Neural crest cell (in vitro differentiated cells): ENCODE results near the gene TTC7B. TPM values are rescaled to one million over a fixed set of nuclear protein-coding genes. Genes with fewer than 3 reads are reported as not detected.
"Not testable (repeated sequence)": the region's sequence is repeated elsewhere in the genome, so short reads cannot be mapped to it uniquely, and the experiment has no call there.

ENCODE experiments used
- DNase-seq: peaks from one replicate; pipeline ENCODE4 v3.0.0; 2021; ENCODE audit warnings: low read depth, mixed read lengths, low spot score
- H3K27ac Mint-ChIP-seq: one replicate; pipeline ENCODE4 v1.8.0; 2021; ENCODE audit warnings: mild to moderate bottlenecking, mixed read lengths; ENCODE audit not compliant: unreplicated experiment
- H3K27me3 Mint-ChIP-seq: 2 replicates; pipeline ENCODE4 v1.8.0; 2021; ENCODE audit warnings: low read depth, mild to moderate bottlenecking, mixed read lengths
- H3K36me3 Mint-ChIP-seq: 2 replicates; pipeline ENCODE4 v1.8.0; 2021; ENCODE audit warnings: low read depth, mild to moderate bottlenecking, mixed read lengths
- H3K4me1 Mint-ChIP-seq: 2 replicates; pipeline ENCODE4 v1.8.0; 2021; ENCODE audit warnings: mixed read lengths
- H3K4me3 Mint-ChIP-seq: one replicate; pipeline ENCODE4 v1.8.0; 2021; ENCODE audit warnings: mild to moderate bottlenecking, mixed read lengths
- H3K9me3 Mint-ChIP-seq: 2 replicates; pipeline ENCODE4 v1.8.0; 2021; ENCODE audit warnings: mixed read lengths
- total RNA-seq: library from RNA; stranded (reverse); gene quantifications from 2 replicates; pipeline ENCODE4 v1.2.1, GENCODE V29; 2021
- TF ChIP-seq, protein P1 (sequence below): fragments of 200-600 bp; sonication (generic); conservative IDR thresholded peaks from 2 replicates; pipeline ENCODE4 v1.5.0; 2021; ENCODE audit warnings: antibody characterized with exemption, mild to moderate bottlenecking

TTC7B gene
- total RNA-seq, 1 donor from 2014 or later = 56.4 TPM

DNA sequence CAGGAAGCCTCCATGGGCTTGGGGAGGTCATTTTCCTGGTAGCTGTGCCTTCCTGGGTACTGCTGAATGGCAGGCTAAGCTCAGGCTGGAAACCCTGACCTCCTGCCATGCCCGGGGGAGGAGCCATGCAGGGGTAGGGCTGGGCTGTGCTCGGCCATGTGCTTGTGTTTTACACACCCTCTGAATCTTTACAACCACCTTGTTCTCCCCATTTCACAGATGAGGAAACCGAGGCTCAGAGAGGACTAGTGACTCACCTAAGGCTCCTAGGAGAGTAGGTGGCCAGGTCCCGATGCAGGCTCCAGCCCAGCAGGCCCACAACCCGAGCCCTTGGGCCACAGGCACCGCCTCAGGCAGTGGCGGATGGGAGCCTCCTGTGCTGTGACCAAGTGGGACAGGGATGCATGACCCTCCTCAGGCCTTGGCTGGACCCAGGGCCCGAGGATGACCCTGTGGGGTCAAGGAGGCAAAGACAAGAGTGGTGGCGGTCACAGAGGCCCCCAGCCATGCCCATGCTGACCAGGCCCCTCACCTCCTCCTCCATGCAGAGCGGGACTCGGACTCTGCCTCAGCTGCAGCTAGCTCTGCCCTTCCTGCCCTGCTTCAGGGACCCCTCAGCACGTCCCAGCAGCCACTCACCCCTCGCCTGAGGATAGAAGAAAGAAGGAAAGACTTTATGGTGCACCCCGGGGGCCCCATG is 283.3 kb downstream of the TTC7B start:
- no peaks in the 10 kb centered on the region for H3K9me3 Mint-ChIP-seq
- peaks cover 15% of the 10 kb centered on the region for H3K4me1 Mint-ChIP-seq
- H3K27me3 Mint-ChIP-seq = peaks cover 2% of the 10 kb centered on the region
- no peak overlapping the region for H3K4me3 Mint-ChIP-seq
- H3K27ac Mint-ChIP-seq = peak overlapping the region; percentile 94
- TF ChIP-seq, protein P1, sequence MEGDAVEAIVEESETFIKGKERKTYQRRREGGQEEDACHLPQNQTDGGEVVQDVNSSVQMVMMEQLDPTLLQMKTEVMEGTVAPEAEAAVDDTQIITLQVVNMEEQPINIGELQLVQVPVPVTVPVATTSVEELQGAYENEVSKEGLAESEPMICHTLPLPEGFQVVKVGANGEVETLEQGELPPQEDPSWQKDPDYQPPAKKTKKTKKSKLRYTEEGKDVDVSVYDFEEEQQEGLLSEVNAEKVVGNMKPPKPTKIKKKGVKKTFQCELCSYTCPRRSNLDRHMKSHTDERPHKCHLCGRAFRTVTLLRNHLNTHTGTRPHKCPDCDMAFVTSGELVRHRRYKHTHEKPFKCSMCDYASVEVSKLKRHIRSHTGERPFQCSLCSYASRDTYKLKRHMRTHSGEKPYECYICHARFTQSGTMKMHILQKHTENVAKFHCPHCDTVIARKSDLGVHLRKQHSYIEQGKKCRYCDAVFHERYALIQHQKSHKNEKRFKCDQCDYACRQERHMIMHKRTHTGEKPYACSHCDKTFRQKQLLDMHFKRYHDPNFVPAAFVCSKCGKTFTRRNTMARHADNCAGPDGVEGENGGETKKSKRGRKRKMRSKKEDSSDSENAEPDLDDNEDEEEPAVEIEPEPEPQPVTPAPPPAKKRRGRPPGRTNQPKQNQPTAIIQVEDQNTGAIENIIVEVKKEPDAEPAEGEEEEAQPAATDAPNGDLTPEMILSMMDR = no peak
- no peak for DNase-seq
- H3K36me3 Mint-ChIP-seq = peaks cover 10% of the 10 kb centered on the region

DNA sequence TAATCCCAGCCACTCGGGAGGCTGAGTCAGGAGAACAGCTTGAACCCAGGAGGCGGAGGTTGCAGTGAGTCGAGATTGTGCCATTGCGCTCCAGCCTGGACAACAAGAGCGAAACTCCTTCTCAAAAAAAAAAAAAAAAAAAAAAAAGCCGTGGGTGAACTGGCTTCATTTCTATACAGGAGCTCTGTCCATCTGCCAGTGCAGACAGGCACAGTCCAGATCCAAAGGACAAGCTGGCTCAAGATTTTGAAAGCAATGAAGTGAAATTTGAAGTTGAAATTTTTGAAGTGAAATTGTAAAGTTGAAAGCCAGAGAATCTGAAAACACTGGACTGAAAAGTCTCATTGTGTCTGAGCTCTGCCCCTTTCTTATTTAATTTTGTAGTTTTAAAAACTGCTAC is 284.7 kb downstream of the TTC7B start:
- Mint-ChIP-seq H3K4me1 (peaks cover 11% of the 10 kb centered on the region), H3K4me3 (no peak overlapping the region), H3K36me3 (peaks cover 15% of the 10 kb centered on the region), H3K27ac (no peak overlapping the region), H3K9me3 (peaks cover 2% of the 10 kb centered on the region), H3K27me3 (peaks cover 2% of the 10 kb centered on the region)
- TF ChIP-seq, protein P1 = no peak
- DNase-seq = no peak

- TF ChIP-seq, protein P1 = no peak
- no peak overlapping the region for H3K27ac Mint-ChIP-seq
- no peak overlapping the region for H3K4me3 Mint-ChIP-seq
- peaks cover 2% of the 10 kb centered on the region for H3K27me3 Mint-ChIP-seq
- no peak for DNase-seq
- H3K4me1 Mint-ChIP-seq = peaks cover 5% of the 10 kb centered on the region
- H3K9me3 Mint-ChIP-seq = peaks cover 2% of the 10 kb centered on the region
- H3K36me3 Mint-ChIP-seq = peaks cover 15% of the 10 kb centered on the region
These were observed 285.7 kb downstream of the TTC7B start for GRCh38 chr14:90530523-90530922.

DNA sequence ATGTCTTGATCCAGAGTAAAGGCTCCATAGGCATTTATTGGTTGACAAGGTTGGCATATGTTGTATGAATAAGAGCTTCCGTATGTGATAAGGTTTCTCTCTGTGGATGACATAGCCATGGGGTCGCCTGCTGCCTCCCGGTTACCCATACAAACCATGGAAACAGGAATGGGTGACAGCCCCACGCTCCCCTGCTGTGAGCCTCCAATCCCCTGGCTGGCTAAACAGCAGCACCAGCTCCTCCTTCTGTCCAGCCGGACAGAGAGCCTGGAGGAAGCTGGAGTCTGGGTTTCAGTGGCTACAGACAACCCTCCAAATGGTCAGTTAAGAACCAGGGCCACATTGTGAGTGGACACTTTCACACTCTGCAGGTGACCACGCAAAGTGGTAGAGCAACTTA is 288.3 kb downstream of the TTC7B start:
- H3K36me3 Mint-ChIP-seq = peaks cover 15% of the 10 kb centered on the region
- TF ChIP-seq, protein P1 = no peak
- DNase-seq = no peak
- no peaks in the 10 kb centered on the region for H3K4me1 Mint-ChIP-seq
- peaks cover 2% of the 10 kb centered on the region for H3K27me3 Mint-ChIP-seq
- no peak overlapping the region for H3K4me3 Mint-ChIP-seq
- H3K9me3 Mint-ChIP-seq = peaks cover 2% of the 10 kb centered on the region
- no peak overlapping the region for H3K27ac Mint-ChIP-seq

GRCh38 chr14:90526536-90526935 is 289.7 kb downstream of the TTC7B start:
- peaks cover 15% of the 10 kb centered on the region for H3K36me3 Mint-ChIP-seq
- H3K9me3 Mint-ChIP-seq, H3K27ac Mint-ChIP-seq, DNase-seq, H3K4me3 Mint-ChIP-seq, H3K27me3 Mint-ChIP-seq, H3K4me1 Mint-ChIP-seq: not testable (repeated sequence)

DNA sequence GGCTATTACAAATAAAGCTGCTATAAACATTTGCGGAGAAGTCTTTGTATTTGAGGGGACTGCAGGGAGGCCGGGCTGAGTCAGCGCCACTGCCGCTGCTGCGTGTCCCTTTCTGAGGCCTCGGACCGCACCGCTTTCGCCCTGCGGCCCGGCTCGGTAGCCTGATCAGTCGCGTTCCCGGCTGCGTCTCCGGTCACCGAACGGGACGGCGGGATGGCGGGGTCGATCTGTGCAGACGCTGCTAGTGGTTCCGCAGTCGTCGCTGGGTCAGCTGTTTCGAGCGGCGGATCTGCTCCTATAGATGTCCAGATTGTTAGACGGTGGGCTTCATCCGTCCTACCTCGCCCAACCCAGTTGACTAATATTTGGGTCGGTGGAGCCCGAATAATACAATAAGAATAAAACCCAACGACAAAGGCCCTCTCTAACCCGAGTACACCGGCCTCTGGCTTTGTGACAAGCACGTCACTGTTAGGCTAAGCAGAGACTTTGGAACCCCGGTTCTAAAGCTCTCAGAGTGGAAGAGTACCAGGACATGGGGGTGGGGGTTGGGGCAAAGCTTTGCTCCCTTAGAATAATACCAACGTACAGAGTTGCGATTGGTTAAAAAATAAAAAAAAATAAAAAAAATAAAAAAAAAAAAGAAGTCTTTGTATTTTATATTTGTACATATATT is 290.7 kb downstream of the TTC7B start:
- H3K36me3 Mint-ChIP-seq = peaks cover 15% of the 10 kb centered on the region
- not testable (repeated sequence) for H3K4me1 Mint-ChIP-seq, H3K9me3 Mint-ChIP-seq, H3K4me3 Mint-ChIP-seq, DNase-seq, H3K27ac Mint-ChIP-seq
- peaks cover 13% of the 10 kb centered on the region for H3K27me3 Mint-ChIP-seq
